Measurements from ENCODE around the gene C1orf174. TPM values are rescaled to one million over a fixed set of nuclear protein-coding genes. Genes with fewer than 3 reads are reported as not detected.
A peak's percentile ranks its signal among the peaks of the same experiment; 100 is the strongest.

C1orf174 gene
- total RNA-seq, 1 donor from 2014 or later: 23.5 TPM

GRCh38 chr1:3910857-3911845, 11.1 kb upstream of the C1orf174 start:
- no peak for DNase-seq (ENCODE audit: extremely low read depth, low read depth, low spot score)

GRCh38 chr1:3910049-3910731, 10.1 kb upstream of the C1orf174 start:
- no peak for DNase-seq (ENCODE audit: extremely low read depth, low read depth, low spot score)

- no peak for DNase-seq (ENCODE audit: extremely low read depth, low read depth, low spot score)
These were observed 9.5 kb upstream of the C1orf174 start for GRCh38 chr1:3909615-3910014.

- DNase-seq (ENCODE audit: extremely low read depth, low read depth, low spot score): no peak
These were observed 8.9 kb upstream of the C1orf174 start for GRCh38 chr1:3908886-3909517.

GRCh38 chr1:3907621-3908165, 7.6 kb upstream of the C1orf174 start:
- DNase-seq (ENCODE audit: extremely low read depth, low read depth, low spot score): no peak

- no peak for DNase-seq (ENCODE audit: extremely low read depth, low read depth, low spot score)
These were observed 7.0 kb upstream of the C1orf174 start for GRCh38 chr1:3907031-3907534.

- DNase-seq (ENCODE audit: extremely low read depth, low read depth, low spot score): no peak
These were observed 6.6 kb upstream of the C1orf174 start for GRCh38 chr1:3906672-3907020.

- no peak for DNase-seq (ENCODE audit: extremely low read depth, low read depth, low spot score)
These were observed 6.0 kb upstream of the C1orf174 start for GRCh38 chr1:3905953-3906671.

GRCh38 chr1:3905266-3905952, 5.3 kb upstream of the C1orf174 start:
- no peak for DNase-seq (ENCODE audit: extremely low read depth, low read depth, low spot score)

- no peak for DNase-seq (ENCODE audit: extremely low read depth, low read depth, low spot score)
These were observed 4.7 kb upstream of the C1orf174 start for GRCh38 chr1:3904843-3905185.

- DNase-seq (ENCODE audit: extremely low read depth, low read depth, low spot score): no peak
These were observed 4.2 kb upstream of the C1orf174 start for GRCh38 chr1:3904006-3904842.

GRCh38 chr1:3903141-3904005, 3.3 kb upstream of the C1orf174 start:
- DNase-seq (ENCODE audit: extremely low read depth, low read depth, low spot score): no peak

GRCh38 chr1:3902571-3903091, 2.6 kb upstream of the C1orf174 start:
- DNase-seq (ENCODE audit: extremely low read depth, low read depth, low spot score): no peak

GRCh38 chr1:3902111-3902511, 2.0 kb upstream of the C1orf174 start:
- DNase-seq (ENCODE audit: extremely low read depth, low read depth, low spot score): no peak

GRCh38 chr1:3900969-3901529, 977 bp upstream of the C1orf174 start:
- DNase-seq (ENCODE audit: extremely low read depth, low read depth, low spot score): peak; percentile 65

- no peak for DNase-seq (ENCODE audit: extremely low read depth, low read depth, low spot score)
These were observed 320 bp downstream of the C1orf174 start for GRCh38 chr1:3899754-3900149.

- DNase-seq (ENCODE audit: extremely low read depth, low read depth, low spot score): no peak
These were observed 898 bp downstream of the C1orf174 start for GRCh38 chr1:3898994-3899753.

Measured in glomerular endothelial cell (primary cell).